GM19328 (cell line): ENCODE data around the gene ATP6V1B1.

Experiments
- ATAC-seq: cut with Tn5 transposase; IDR thresholded peaks from one replicate; pipeline ENCODE4 v1.9.1; 2021; ENCODE audit warnings: mild to moderate bottlenecking, moderate library complexity; ENCODE audit not compliant: unreplicated experiment

ATP6V1B1 gene

DNA sequence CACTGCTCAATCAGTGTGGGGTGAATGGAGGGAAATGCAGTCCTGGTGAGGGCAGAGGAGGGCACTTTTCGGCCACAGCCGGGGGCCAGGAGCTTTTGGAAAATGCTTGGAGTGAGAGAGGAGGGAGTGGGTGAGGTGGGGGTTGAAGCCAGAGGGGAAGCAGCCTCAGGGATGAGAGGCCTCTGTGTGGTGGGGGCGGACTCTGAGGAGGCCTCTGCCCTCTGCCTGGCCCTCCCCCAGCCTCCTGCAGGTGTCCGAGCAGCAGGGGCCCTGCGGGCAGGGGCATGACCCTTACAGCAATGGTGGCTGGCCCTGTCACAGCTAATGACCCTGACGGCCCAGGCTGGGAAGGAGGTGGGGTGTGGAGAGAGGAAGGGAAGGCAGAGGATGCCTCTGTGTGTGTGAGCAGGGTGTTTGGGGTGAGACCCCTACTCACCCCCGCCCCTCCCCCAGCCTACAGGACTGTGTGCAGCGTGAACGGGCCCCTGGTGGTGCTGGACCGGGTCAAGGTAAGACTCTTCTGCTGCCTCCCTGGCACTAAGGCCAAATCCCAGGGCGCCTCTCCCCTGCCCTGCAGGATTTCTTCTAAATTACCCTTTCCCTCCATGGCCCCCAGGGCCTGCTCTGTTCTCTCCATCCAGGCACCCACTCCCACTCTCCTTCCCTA is 7.6 kb downstream of the ATP6V1B1 start:
- ATAC-seq: no peak

DNA sequence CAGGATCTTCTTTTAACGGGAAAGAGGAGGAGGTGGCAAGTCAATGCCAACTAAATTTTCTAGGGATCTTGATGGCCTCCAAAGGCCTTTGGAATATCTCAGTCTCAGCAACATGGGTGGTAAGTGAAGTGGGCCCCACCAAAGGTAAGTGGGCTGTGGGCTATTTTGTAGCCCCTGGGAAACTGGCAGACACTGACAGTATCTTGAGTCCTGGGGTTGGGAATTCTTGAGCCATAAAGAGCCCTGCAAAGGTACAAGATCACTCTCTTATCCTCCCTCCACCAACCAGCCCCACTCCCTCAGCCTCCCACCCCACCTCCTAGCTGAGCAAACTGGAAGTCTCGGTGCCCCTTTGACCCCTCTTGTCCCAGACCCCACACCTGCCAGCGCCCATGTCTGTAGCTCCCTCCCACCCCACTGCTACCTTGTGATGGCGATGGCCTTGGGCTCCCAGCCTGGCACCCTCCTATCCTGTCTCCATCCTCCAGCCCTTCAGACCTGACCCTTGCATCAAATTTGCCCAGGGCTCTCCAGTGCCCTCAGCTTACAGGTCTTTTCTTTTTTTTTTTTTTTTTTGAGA is 8.5 kb downstream of the ATP6V1B1 start:
- no peak for ATAC-seq

DNA sequence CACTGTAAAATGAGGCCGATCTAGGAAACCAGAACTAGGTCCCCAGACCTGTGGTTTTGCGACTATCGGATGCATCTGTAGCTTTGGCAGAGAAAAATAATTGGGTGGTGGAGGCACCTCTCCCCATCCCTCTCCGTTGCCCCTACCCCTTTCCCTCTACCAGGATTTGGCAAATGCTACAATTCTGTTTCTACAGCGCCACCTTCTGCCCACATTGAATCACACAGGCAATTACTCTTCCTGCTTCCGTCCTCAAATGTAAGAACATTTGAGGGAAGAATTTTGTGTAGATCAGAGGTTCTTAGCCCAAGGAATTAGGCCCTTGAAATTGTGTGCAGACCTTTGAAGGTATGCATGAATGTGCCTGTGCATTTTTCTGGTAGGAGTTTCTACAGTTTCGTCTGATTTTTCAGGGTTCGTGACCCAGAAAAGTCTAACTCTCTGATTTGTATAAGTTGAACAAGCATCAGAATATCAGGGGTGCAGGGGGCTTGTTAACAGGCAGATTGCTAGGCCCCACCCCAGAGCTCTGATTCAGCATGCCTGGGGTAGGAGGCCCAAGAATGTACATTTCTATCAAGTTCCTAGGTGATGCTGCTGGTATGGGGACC is 11.2 kb downstream of the ATP6V1B1 start:
- no peak for ATAC-seq

DNA sequence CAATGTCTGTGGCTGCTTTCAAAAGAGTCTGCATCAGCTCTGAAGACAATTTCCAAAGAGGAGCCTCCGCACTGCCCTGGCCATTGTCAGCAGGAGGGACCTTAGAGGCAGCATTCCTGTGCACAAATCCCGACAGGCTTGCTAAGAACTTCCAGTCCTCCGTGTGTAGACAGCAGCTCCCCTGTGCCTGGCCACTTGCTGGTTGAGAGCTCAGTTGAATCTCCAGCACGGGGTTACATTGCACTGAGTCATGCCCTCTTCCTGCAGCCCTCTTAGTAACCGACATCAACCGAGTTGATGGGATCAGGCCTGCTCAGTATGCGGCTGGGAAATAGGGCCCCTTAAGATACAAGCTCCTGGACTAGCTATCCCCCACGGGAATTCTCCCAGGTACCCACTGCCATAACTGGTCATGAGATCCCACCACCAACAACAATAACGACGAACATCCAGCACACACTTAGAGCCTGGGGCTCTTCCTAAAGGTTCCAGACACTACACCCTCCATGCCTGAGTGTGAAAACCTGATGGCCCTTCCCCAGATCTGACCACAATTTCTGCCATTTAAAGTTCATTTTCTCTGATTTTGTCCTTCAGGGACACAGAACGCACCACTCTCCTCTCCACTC is 12.0 kb downstream of the ATP6V1B1 start:
- ATAC-seq: no peak

DNA sequence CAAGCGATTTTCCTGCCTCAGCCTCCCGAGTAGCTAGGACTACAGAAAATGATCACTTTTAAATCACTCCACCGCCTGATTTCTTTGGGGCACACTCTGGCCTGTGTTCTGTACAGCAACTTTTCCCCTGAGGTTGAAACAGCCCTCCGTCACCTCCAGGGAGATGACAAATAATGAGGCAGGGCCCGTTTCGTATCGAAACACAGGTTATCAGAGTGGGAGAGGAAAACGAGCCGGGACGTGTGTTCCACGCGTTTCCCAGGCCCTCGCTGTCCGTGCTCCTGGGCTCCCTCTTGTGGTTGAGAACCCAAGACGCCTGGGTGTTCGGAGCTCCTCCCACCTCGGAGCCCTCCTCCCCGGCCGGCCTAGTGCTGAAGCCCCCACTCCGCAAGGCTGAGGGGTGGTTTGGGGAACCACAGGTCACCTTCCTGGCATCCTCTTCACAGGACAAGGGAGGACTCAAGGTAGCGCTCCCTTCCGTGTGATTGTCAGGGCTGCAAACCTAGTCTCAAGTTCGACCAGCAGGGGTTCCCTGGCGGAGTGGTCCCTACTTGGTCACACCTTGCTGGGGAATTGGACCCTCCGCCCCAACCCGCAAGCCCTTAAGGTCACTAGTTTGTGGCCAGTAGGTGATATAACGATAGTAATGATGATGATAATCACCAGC is 12.8 kb downstream of the ATP6V1B1 start:
- no peak for ATAC-seq

DNA sequence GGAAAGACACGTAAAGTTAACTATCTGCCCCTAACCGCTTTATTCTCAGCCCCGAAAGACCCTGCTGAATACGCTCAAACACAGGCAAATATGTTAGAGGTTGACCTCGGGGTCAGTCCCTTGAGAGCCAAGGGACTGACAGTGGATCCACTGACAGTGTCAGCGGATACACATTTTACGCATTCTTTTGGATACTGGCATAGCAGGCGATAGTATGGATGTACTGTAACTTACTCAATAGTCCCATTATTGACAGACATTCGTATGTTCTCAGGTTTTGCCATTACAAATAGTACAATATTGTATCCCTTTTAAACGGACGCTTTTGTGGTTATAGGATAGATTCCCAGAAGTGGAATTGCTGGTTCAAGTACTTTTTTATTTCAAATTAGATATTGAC is 13.4 kb downstream of the ATP6V1B1 start:
- no peak for ATAC-seq

DNA sequence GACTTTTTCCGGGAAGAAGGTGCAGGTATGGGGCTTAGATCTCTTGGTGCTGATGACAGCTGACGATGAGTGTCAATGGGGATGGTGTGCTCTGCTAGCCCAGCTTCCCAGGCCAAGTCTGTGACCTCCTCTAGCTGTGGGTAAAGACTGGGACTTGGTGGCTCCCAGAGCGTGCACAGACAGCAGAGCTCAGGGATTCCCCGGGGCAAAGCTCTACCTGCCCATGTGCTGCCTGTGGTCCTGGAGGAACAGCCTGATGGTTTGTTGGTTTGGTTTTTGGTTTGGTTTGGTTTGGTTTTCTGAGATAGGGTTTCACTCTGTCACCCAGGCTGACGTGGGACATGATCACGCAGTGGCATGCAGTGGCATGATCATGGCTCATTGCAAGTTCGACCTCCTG is 19.2 kb downstream of the ATP6V1B1 start:
- ATAC-seq: no peak

DNA sequence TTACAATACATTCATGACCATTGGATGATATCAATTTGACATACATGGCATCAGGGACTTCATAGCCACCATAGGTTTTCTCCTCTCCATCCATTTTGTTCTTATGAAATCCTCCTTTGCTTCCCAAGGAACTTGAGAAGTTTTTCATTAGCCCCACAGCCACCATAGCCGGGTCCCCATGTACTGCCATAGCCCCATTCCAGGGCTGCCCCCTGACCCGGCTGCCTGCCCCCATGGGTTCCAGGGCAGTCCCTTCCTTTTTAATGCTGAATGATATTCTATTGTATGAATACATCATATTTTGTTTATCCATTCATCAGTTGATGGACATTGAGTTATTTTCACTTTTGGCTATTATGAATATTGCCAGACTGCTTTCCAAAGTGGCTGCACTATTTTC is 20.4 kb downstream of the ATP6V1B1 start:
- no peak for ATAC-seq

DNA sequence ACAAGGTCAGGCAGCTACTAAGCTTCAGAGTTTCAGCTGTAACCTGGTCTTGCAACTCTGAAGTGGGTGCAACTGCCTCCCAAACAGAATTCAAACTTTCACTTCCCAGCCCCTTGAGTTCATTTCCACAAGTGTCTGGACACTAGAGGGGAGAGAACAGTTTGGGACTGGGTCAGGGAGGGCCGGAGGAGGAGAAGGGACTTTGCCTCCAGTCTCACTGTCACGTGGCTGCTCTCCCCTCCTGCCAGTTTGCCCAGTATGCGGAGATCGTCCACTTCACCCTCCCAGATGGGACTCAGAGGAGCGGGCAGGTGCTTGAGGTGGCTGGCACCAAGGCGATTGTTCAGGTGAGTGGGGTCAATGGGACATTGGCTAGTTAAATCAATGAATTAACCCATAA is 22.1 kb downstream of the ATP6V1B1 start:
- ATAC-seq: no peak

DNA sequence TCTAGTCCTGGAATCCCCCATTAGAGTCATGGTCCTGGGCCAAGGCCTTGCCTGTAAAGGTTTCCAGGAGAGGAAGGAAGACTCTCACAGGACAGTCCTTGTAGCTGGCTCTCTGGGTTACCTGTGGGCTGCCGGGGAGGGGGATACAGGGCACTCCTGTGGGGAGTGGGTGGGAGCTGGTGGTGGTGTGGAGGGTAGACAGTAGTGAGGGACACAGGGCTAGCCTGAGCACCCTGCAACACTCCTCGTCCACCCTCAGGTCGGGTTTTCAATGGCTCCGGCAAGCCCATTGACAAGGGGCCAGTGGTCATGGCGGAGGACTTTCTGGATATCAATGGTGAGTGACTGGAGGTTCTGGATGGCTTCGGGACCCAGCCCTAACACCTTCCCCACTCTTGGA is 23.1 kb downstream of the ATP6V1B1 start:
- ATAC-seq: no peak

DNA sequence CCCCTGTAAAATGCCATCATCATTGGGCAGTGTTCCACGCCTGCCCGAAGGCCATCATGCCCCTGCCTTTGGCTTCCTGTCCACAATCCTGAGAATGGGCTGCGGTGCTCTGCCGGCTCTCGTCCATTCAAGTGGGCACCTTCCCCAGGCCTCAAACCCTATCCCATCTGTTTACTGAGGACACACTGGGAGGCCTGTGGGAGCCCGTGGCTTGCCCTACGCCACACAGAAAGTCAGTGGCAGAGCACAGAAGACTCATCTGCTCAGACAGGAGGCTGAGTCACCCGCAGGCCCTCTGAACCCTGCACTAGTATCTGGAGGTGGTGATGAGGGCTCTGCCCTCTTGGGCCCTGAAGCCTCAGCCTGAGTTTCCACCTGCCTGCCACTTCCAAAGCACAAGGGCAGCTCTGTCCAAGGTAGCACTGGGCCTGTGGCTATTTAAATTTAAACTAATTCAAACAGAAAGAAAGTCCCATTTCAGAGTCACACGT is 23.6 kb downstream of the ATP6V1B1 start:
- ATAC-seq: no peak

DNA sequence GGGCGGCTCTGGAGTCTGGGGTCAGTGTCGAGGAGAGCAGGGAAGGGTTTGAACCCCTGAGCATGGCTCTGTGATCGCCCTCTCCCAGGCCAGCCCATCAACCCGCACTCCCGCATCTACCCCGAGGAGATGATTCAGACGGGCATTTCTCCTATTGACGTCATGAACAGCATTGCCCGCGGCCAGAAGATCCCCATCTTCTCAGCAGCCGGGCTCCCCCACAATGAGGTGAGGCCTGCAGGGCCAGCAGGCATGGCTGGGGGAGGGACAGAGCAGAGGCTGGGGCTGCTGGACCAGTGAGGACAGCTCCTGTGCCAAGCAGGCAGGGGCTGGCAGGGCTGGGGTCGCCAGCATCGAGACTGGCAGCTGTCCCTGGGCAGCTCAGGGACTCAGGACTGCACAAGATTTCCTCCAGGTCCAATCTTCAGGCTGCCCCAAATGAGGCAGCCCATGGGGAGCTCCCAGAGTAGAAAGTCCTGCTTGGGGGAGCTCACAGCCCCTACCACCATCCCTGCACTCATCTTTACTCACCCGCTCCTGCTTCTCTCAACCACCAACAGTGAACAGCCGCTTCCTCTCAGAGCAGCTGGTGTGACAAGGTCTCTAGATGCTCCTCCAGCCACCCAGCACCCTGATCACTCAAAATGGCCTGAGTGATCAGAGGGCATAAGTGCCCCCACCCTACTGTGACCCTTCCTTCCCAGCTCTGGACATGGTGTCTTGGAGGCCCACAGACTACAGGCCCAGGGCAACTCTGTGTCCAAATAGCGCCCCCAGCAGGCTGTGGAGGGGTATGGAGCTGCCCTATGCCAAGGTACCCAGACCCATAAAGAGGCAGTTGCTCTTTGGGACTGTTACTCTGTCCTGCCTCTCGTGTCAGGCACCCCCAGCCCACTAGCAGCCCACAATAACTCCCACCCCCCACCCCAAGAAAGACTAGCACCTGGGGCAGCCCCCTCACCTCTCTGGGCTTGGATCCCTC is 24.4 kb downstream of the ATP6V1B1 start:
- no peak for ATAC-seq

DNA sequence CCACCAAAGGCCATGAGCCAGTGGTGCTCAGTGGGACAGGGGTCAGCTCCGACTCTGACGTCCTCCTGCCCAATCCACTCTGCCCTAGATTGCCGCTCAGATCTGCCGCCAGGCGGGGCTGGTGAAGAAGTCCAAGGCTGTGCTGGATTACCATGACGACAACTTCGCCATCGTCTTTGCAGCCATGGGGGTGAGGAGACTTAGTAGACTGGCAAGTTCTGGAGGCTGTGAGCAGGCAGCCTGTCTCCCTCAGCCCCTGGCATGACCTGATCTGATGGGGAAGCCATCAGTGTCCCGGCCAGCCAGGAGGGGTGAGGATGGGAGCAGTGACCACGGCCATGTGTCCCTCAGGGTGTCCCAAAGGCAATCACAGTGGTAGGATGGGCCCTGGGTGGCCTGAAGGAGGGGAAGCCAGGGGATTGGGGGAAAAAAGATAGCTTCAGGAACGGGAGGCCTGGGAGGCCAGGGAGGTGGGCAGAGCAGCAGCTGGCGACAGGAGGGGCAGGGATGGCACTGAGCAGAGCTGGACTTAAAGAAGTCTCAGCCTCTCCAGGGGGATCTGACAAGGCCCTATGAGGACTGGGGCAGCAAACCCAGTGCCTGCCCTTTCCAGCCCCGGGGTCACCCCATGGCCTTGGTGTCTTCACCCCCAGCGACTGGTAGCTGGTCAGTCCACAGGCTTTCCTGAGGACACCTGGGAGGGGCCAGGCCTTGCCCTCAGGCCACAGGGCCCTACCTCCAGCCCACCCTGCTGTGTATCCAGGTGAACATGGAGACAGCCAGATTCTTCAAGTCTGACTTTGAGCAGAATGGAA is 25.3 kb downstream of the ATP6V1B1 start:
- ATAC-seq: no peak

DNA sequence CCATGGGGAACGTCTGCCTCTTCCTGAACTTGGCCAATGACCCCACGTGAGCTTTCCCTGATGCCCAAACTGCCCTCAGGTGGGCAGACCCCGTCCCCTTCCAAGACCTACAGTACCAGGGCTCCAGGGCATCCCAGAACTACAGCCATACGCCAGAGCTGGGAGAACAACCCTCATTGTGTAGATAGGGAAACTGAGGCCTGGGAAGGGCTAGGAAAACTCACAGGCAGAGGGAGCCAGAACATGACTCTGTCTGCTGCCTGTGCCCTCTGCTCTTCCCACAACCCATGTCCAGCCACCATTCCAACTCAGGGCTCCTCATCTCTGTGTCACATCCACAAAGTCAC is 25.9 kb downstream of the ATP6V1B1 start:
- no peak for ATAC-seq

DNA sequence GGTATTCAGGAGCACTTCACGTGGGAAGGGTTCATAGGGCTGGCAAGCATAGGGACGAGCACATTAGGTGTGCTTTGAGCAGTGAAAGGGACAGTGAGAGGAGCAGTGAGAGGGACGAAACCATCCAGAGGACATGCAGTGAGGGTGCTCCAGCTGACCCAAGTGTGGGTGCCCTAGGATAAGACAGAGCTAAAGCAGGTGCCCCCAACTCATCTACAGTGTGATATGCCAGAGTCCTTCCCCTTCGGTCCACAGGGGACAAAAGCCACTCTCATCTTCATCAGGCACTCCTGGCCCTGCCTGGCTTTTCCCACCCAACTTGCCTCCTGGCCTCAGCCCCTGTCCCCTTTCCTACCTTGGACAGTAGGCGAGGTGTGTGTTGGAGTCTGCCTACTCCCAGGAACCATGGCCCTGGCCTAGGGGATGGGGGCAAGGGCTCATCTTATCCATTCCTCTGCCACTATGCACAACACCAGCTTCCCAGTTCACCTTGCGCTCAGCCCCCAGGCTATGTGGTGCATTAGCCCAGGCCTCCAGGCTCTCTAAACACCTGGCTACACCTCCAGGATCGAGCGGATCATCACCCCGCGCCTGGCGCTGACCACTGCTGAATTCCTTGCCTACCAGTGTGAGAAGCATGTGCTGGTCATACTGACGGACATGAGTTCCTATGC is 26.6 kb downstream of the ATP6V1B1 start:
- ATAC-seq: no peak

DNA sequence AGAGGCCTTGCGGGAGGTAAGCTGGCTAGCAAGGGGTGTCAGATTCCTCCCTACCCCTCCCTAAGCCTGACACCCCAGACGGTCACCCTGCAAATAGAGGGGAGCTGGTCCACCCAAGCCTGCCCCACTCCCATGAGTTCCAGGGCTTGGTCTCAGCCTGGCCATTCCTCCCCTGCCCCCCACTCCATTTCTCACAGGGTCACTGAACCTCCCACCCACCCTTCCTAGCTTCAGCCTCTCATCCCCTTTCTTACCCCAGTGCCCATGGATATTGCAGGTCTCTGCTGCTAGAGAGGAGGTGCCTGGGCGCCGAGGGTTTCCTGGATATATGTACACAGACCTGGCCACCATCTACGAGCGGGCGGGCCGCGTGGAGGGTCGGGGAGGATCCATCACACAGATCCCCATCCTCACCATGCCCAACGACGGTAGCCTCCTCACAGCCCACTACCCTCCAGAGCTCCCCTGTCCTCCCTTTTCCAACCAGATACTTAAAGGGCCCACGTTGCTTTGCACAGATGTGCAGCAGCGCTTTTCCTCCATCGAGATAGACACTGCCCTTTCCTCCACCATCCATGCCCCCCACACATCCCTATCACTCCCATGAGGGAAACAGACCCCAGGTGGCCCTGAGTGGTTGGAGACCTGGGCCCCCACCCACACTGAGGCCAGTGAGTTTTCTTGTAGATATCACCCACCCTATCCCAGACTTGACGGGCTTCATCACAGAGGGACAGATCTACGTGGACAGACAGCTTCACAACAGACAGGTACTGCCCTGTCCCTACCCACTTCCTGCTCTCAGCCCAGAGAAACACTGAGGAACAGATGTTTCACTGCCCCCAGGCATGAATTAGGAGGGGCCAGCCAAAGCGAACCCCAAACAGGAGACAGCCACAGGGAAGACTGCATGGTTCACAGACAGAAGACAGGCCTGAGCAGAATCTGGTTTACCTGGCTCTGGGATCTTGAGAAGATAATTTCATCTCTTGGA is 27.5 kb downstream of the ATP6V1B1 start:
- ATAC-seq: no peak

DNA sequence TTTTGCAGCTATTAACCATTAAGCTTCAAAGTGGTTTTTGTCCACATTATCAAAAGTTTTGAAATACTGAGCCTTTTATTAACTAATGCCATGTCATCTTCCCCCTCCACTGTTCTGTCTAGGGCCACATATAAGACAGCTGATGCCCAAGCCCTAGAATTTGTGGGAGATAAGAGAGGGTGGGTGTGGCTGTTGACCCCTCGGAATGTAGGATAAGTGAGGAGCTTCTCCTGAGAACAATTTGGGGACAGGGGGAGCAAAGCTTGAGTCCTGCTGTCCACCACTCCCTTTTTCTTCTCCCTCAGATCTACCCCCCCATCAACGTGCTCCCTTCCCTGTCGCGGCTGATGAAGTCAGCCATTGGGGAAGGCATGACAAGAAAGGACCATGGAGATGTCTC is 28.4 kb downstream of the ATP6V1B1 start:
- ATAC-seq: no peak
